ENCODE measurements around the gene GIPC3.
A peak's percentile ranks its signal among the peaks of the same experiment; 100 is the strongest.

GIPC3 gene

GRCh38 chr19:3585301-3586126, at the start of gene GIPC3:
TSS of gene GIPC3 (plus strand) at chr19:3585478. CDS start at chr19:3585598, 120 bp downstream.
- H3K27ac Mint-ChIP-seq, result no peak within 1 kb of the TSS
- no peaks in the 10 kb centered on the region for H3K36me3 Mint-ChIP-seq
- no peaks in the 10 kb centered on the region for H3K4me1 Mint-ChIP-seq
- ATAC-seq, result no peak
- H3K4me3 Mint-ChIP-seq, result peak within 1 kb of the TSS; percentile 35
- no peaks in the 10 kb centered on the region for H3K9me3 Mint-ChIP-seq
- no peak for DNase-seq (ENCODE audit: low spot score in 2 of 2)

- DNase-seq (ENCODE audit: low spot score in 2 of 2) (no peak), ATAC-seq (no peak)
- Mint-ChIP-seq H3K27ac (no peak overlapping the region), H3K4me1 (peaks cover 8% of the 10 kb centered on the region), H3K4me3 (no peak overlapping the region), H3K9me3 (no peaks in the 10 kb centered on the region), H3K36me3 (peaks cover 72% of the 10 kb centered on the region)
These were observed 49.7 kb upstream of the GIPC3 start for GRCh38 chr19:3535563-3535965.

- no peak for ATAC-seq
- H3K36me3 Mint-ChIP-seq, result peaks cover 72% of the 10 kb centered on the region
- H3K4me1 Mint-ChIP-seq, result peaks cover 8% of the 10 kb centered on the region
- DNase-seq (ENCODE audit: low spot score in 2 of 2), result no peak
- H3K9me3 Mint-ChIP-seq, result no peaks in the 10 kb centered on the region
- H3K4me3 Mint-ChIP-seq, result no peak overlapping the region
- no peak overlapping the region for H3K27ac Mint-ChIP-seq
These were observed 49.3 kb upstream of the GIPC3 start for GRCh38 chr19:3535981-3536380.

- Mint-ChIP-seq H3K4me3 (no peak overlapping the region), H3K27ac (no peak overlapping the region), H3K36me3 (peaks cover 72% of the 10 kb centered on the region), H3K4me1 (peaks cover 8% of the 10 kb centered on the region), H3K9me3 (no peaks in the 10 kb centered on the region)
- DNase-seq (ENCODE audit: low spot score in 2 of 2) (no peak), ATAC-seq (no peak)
These were observed 48.7 kb upstream of the GIPC3 start for GRCh38 chr19:3536429-3537100.

GRCh38 chr19:3537101-3537437, 48.2 kb upstream of the GIPC3 start:
- H3K4me1 Mint-ChIP-seq, result peaks cover 8% of the 10 kb centered on the region
- H3K36me3 Mint-ChIP-seq, result peaks cover 72% of the 10 kb centered on the region
- DNase-seq (ENCODE audit: low spot score in 2 of 2), result no peak
- H3K9me3 Mint-ChIP-seq, result no peaks in the 10 kb centered on the region
- peak overlapping the region; percentile 78 for H3K27ac Mint-ChIP-seq
- ATAC-seq, result no peak
- H3K4me3 Mint-ChIP-seq, result no peak overlapping the region

GRCh38 chr19:3537438-3538240, 47.6 kb upstream of the GIPC3 start:
- Mint-ChIP-seq H3K36me3 (peaks cover 67% of the 10 kb centered on the region), H3K4me1 (peaks cover 8% of the 10 kb centered on the region), H3K27ac (peak overlapping the region; percentile 78), H3K9me3 (no peaks in the 10 kb centered on the region), H3K4me3 (no peak overlapping the region)
- peak; percentile 8 for ATAC-seq
- no peak for DNase-seq (ENCODE audit: low spot score in 2 of 2)

GRCh38 chr19:3538258-3538929, 46.9 kb upstream of the GIPC3 start:
- Mint-ChIP-seq H3K27ac (peak overlapping the region; percentile 78), H3K9me3 (no peaks in the 10 kb centered on the region), H3K4me3 (no peak overlapping the region), H3K4me1 (peaks cover 8% of the 10 kb centered on the region), H3K36me3 (peaks cover 61% of the 10 kb centered on the region)
- no peak for DNase-seq (ENCODE audit: low spot score in 2 of 2)
- no peak for ATAC-seq

- Mint-ChIP-seq H3K4me1 (peaks cover 8% of the 10 kb centered on the region), H3K36me3 (peaks cover 53% of the 10 kb centered on the region), H3K4me3 (no peak within 1 kb of the TSS), H3K9me3 (no peaks in the 10 kb centered on the region), H3K27ac (peak within 1 kb of the TSS; percentile 78)
- no peak for DNase-seq (ENCODE audit: low spot score in 2 of 2)
- no peak for ATAC-seq
These were observed 46.1 kb upstream of the GIPC3 start, which contains the start of gene TEKTIP1 for GRCh38 chr19:3538965-3539755. TSS of gene TEKTIP1 (plus strand) at chr19:3539174. CDS start at chr19:3539178, 4 bp downstream.

- ATAC-seq (no peak), DNase-seq (ENCODE audit: low spot score in 2 of 2) (no peak)
- no peak overlapping the region for H3K4me3 Mint-ChIP-seq
- no peaks in the 10 kb centered on the region for H3K9me3 Mint-ChIP-seq
- peaks cover 5% of the 10 kb centered on the region for H3K4me1 Mint-ChIP-seq
- no peak overlapping the region for H3K27ac Mint-ChIP-seq
- peaks cover 49% of the 10 kb centered on the region for H3K36me3 Mint-ChIP-seq
These were observed 45.5 kb upstream of the GIPC3 start for GRCh38 chr19:3539756-3540118.

GRCh38 chr19:3543150-3544057, 41.9 kb upstream of the GIPC3 start:
- ATAC-seq (no peak), DNase-seq (ENCODE audit: low spot score in 2 of 2) (no peak)
- peaks cover 14% of the 10 kb centered on the region for H3K4me1 Mint-ChIP-seq
- H3K27ac Mint-ChIP-seq, result no peak overlapping the region
- no peak overlapping the region for H3K4me3 Mint-ChIP-seq
- H3K9me3 Mint-ChIP-seq, result no peaks in the 10 kb centered on the region
- H3K36me3 Mint-ChIP-seq, result peaks cover 27% of the 10 kb centered on the region

- Mint-ChIP-seq H3K9me3 (no peaks in the 10 kb centered on the region), H3K27ac (no peak overlapping the region), H3K4me3 (no peak overlapping the region), H3K36me3 (peaks cover 30% of the 10 kb centered on the region), H3K4me1 (peaks cover 14% of the 10 kb centered on the region)
- DNase-seq (ENCODE audit: low spot score in 2 of 2) (no peak), ATAC-seq (no peak)
These were observed 41.3 kb upstream of the GIPC3 start for GRCh38 chr19:3544058-3544376.

- H3K4me3 Mint-ChIP-seq, result no peak overlapping the region
These were observed 40.3 kb upstream of the GIPC3 start for GRCh38 chr19:3544742-3545668.

GRCh38 chr19:3545669-3546034, 39.6 kb upstream of the GIPC3 start:
- ATAC-seq, result no peak
- H3K4me1 Mint-ChIP-seq, result peaks cover 15% of the 10 kb centered on the region
- H3K36me3 Mint-ChIP-seq, result peaks cover 22% of the 10 kb centered on the region
- H3K9me3 Mint-ChIP-seq, result no peaks in the 10 kb centered on the region
- peak overlapping the region; percentile 89 for H3K27ac Mint-ChIP-seq
- DNase-seq (ENCODE audit: low spot score in 2 of 2), result no peak
- H3K4me3 Mint-ChIP-seq, result no peak overlapping the region

More at GRCh38 chr19:3544742-3545668, 40.3 kb upstream of the GIPC3 start:
- H3K27ac Mint-ChIP-seq, result peak overlapping the region; percentile 89
- DNase-seq (ENCODE audit: low spot score in 2 of 2) (peak; percentile 93 to 94), ATAC-seq (peak; percentile 80)
- no peaks in the 10 kb centered on the region for H3K9me3 Mint-ChIP-seq
- H3K36me3 Mint-ChIP-seq, result peaks cover 21% of the 10 kb centered on the region
- H3K4me1 Mint-ChIP-seq, result peaks cover 14% of the 10 kb centered on the region
